ENCODE results near the gene RPS26. TPM values are rescaled to one million over a fixed set of nuclear protein-coding genes. Genes with fewer than 3 reads are reported as not detected.

Gene RPS26
- total and polyA plus RNA-seq, 9 of the 15 experiments (the other 6 are each of a cell fraction or from before 2014, with no cell fraction given), result 70.2 to 1,589 (median 852) TPM

DNA sequence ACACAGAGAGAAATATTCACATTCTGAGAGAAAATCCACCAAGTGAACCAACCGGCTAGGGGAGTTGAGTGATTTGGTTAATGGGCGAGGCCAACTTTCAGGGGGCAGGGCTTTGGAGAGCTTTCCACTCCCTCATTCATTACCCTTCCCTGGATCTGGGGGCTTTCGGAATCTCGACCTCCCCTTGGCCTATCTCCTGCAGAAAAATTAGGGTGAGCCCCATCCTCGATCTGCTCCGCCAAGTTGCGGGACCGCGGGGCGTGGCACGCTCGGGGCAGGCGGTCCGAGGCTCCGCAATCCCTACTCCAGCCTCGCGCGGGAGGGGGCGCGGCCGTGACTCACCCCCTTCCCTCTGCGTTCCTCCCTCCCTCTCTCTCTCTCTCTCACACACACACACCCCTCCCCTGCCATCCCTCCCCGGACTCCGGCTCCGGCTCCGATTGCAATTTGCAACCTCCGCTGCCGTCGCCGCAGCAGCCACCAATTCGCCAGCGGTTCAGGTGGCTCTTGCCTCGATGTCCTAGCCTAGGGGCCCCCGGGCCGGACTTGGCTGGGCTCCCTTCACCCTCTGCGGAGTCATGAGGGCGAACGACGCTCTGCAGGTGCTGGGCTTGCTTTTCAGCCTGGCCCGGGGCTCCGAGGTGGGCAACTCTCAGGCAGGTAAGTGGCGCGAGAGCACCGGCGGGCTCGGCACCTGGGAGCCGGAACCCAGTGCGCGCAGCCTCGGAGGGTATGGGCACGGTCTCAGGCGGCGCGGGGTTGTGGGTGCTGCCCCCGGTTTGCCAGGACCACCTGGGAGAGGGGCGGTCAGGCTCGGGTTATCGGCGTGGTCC is 38.2 kb downstream of the RPS26 start, which contains the start of gene ERBB3 (continued):
- no peak for TF ChIP-seq FOXA1 (IDR thresholded peaks at IDR 0.05; ENCODE audit: borderline replicate concordance)
- peak; percentile 79; the same call in 1 of the 2 replicates for TF ChIP-seq PHF21A (IDR thresholded peaks at IDR 0.05; ENCODE audit: borderline replicate concordance, low read depth)
- TF ChIP-seq MAFK (IDR thresholded peaks at IDR 0.05; ENCODE audit: low read length), result no peak
- TF ChIP-seq ZEB2 (IDR thresholded peaks at IDR 0.05), result peak; percentile 89
- TF ChIP-seq HDAC8 (tag; IDR thresholded peaks at IDR 0.05), result peak; percentile 26; the same call in 1 of the 2 replicates
- TF ChIP-seq BRCA1 (IDR thresholded peaks at IDR 0.05), result no peak
- no peak for TF ChIP-seq BRCA1 (CRISPR knock-in tag; IDR thresholded peaks at IDR 0.05)
- TF ChIP-seq YY1 (IDR thresholded peaks at IDR 0.05; ENCODE audit: borderline replicate concordance in 1 of 3, control insufficient read depth in 1 of 3, extremely low read depth in 1 of 3, insufficient read depth in 3 of 3, insufficient read length in 1 of 3, insufficient replicate concordance in 2 of 3, low read depth in 1 of 3, low read length in 2 of 3), result peak in 1 of 3 experiments; percentile 51
- TF ChIP-seq ZNF644 (tag; IDR thresholded peaks at IDR 0.05; ENCODE audit: low read depth), result no peak
- TF ChIP-seq, protein P1, sequence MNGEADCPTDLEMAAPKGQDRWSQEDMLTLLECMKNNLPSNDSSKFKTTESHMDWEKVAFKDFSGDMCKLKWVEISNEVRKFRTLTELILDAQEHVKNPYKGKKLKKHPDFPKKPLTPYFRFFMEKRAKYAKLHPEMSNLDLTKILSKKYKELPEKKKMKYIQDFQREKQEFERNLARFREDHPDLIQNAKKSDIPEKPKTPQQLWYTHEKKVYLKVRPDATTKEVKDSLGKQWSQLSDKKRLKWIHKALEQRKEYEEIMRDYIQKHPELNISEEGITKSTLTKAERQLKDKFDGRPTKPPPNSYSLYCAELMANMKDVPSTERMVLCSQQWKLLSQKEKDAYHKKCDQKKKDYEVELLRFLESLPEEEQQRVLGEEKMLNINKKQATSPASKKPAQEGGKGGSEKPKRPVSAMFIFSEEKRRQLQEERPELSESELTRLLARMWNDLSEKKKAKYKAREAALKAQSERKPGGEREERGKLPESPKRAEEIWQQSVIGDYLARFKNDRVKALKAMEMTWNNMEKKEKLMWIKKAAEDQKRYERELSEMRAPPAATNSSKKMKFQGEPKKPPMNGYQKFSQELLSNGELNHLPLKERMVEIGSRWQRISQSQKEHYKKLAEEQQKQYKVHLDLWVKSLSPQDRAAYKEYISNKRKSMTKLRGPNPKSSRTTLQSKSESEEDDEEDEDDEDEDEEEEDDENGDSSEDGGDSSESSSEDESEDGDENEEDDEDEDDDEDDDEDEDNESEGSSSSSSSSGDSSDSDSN (IDR thresholded peaks at IDR 0.05; ENCODE audit: borderline replicate concordance in 1 of 2, low read depth in 2 of 2, low read length in 2 of 2), result peak; percentile 11 to 53; a peak in 1 of 4 replicates
- peak; percentile 52 for TF ChIP-seq SUPT5H (IDR thresholded peaks at IDR 0.05)
- TF ChIP-seq, protein P2, sequence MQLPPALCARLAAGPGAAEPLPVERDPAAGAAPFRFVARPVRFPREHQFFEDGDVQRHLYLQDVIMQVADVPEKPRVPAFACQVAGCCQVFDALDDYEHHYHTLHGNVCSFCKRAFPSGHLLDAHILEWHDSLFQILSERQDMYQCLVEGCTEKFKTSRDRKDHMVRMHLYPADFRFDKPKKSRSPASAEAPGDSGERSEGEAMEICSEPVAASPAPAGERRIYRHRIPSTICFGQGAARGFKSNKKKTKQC (CRISPR knock-in tag; IDR thresholded peaks at IDR 0.05), result peak; percentile 19; the same call in 1 of the 2 replicates
- TF ChIP-seq LCOR (CRISPR knock-in tag; IDR thresholded peaks at IDR 0.05), result peak; percentile 80
- peak; percentile 32 for TF ChIP-seq FUS (optimal IDR thresholded peaks at IDR 0.05; ENCODE audit: low read depth, low read length)
- no peak for TF ChIP-seq ZNF311 (CRISPR knock-in tag; IDR thresholded peaks at IDR 0.05)
- TF ChIP-seq, protein P3, sequence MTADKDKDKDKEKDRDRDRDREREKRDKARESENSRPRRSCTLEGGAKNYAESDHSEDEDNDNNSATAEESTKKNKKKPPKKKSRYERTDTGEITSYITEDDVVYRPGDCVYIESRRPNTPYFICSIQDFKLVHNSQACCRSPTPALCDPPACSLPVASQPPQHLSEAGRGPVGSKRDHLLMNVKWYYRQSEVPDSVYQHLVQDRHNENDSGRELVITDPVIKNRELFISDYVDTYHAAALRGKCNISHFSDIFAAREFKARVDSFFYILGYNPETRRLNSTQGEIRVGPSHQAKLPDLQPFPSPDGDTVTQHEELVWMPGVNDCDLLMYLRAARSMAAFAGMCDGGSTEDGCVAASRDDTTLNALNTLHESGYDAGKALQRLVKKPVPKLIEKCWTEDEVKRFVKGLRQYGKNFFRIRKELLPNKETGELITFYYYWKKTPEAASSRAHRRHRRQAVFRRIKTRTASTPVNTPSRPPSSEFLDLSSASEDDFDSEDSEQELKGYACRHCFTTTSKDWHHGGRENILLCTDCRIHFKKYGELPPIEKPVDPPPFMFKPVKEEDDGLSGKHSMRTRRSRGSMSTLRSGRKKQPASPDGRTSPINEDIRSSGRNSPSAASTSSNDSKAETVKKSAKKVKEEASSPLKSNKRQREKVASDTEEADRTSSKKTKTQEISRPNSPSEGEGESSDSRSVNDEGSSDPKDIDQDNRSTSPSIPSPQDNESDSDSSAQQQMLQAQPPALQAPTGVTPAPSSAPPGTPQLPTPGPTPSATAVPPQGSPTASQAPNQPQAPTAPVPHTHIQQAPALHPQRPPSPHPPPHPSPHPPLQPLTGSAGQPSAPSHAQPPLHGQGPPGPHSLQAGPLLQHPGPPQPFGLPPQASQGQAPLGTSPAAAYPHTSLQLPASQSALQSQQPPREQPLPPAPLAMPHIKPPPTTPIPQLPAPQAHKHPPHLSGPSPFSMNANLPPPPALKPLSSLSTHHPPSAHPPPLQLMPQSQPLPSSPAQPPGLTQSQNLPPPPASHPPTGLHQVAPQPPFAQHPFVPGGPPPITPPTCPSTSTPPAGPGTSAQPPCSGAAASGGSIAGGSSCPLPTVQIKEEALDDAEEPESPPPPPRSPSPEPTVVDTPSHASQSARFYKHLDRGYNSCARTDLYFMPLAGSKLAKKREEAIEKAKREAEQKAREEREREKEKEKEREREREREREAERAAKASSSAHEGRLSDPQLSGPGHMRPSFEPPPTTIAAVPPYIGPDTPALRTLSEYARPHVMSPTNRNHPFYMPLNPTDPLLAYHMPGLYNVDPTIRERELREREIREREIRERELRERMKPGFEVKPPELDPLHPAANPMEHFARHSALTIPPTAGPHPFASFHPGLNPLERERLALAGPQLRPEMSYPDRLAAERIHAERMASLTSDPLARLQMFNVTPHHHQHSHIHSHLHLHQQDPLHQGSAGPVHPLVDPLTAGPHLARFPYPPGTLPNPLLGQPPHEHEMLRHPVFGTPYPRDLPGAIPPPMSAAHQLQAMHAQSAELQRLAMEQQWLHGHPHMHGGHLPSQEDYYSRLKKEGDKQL (CRISPR knock-in tag; IDR thresholded peaks at IDR 0.05; ENCODE audit: borderline replicate concordance), result no peak
- peak; percentile 89 for TF ChIP-seq BCOR (IDR thresholded peaks at IDR 0.05)
- no peak for TF ChIP-seq ZNF77 (CRISPR knock-in tag; IDR thresholded peaks at IDR 0.05)
- TF ChIP-seq STAT5B (CRISPR knock-in tag; IDR thresholded peaks at IDR 0.05), result no peak
- TF ChIP-seq RUNX1 (IDR thresholded peaks at IDR 0.05; ENCODE audit: low read depth), result no peak
